Upper lobe of left lung (tissue), 6 donors: ENCODE results near the gene TTC7B. TPM values are rescaled to one million over a fixed set of nuclear protein-coding genes. Genes with fewer than 3 reads are reported as not detected.

Source experiments
- ATAC-seq, 2 donors: fragments of 200-7000 bp; cut with Tn5 transposase; one replicate each; pipeline ENCODE4 v1.9.1; 2022; ENCODE audit warnings: mild to moderate bottlenecking in 2 of 2, moderate library complexity in 2 of 2; ENCODE audit not compliant: low FRiP score in 2 of 2
- DNase-seq, 2 donors: peaks; one replicate each; pipeline ENCODE4 v3.0.0-alpha.2; 2019 to 2020
- H3K27ac ChIP-seq, 4 donors: fragments of 200-600 bp; sonication (generic); one replicate each; pipeline ENCODE4 v1.5.1; 2016 to 2019
- H3K27me3 ChIP-seq, 4 donors: fragments of 200-600 bp; sonication (generic); one replicate each; pipeline ENCODE4 v1.5.1; 2017 to 2019
- H3K36me3 ChIP-seq, 4 donors: fragments of 200-600 bp; sonication (generic); one replicate each; pipeline ENCODE4 v1.5.1; 2016 to 2019
- H3K4me1 ChIP-seq, 4 donors: fragments of 200-600 bp; sonication (generic); one replicate each; pipeline ENCODE4 v1.5.1; 2018 to 2019
- H3K4me3 ChIP-seq, 4 donors: fragments of 200-600 bp; sonication (generic); one replicate each; pipeline ENCODE4 v1.5.1; 2017 to 2019; ENCODE audit warnings: mild to moderate bottlenecking in 2 of 4, moderate library complexity in 1 of 4
- H3K9me3 ChIP-seq, 4 donors: fragments of 200-600 bp; sonication (generic); one replicate each; pipeline ENCODE4 v1.5.1; 2018 to 2019
- CTCF ChIP-seq, 6 experiments: fragments of 450-650 bp in 4 of 6; fragments of 200-600 bp in 2 of 6; sonication (generic) in 2 of 6; IDR thresholded peaks; one replicate each; pipeline ENCODE4 v1.5.1; 2016 to 2019; ENCODE audit warnings: antibody characterized with exemption in 6 of 6
- EP300 ChIP-seq, 4 donors: sonication (generic); formaldehyde crosslinking; IDR thresholded peaks; one replicate each; pipeline ENCODE4 v1.5.1; 2017; ENCODE audit warnings: antibody characterized with exemption in 4 of 4, control low read depth in 2 of 4
- POLR2A ChIP-seq, 4 donors: fragments of 450-650 bp; IDR thresholded peaks; one replicate each; pipeline ENCODE4 v1.5.1; 2016 to 2017; ENCODE audit warnings: antibody characterized with exemption in 4 of 4, mild to moderate bottlenecking in 2 of 4
- POLR2AphosphoS5 ChIP-seq, 2 donors: sonication (generic); formaldehyde crosslinking; IDR thresholded peaks; one replicate each; pipeline ENCODE4 v1.5.1; 2017; ENCODE audit warnings: antibody characterized with exemption in 2 of 2
- WGBS, 2 donors: methylation state at CpG; one replicate each; pipeline ENCODE4 v1.1.5; 2017 to 2018; 5-methylcytosine and 5-hydroxymethylcytosine counted together
- total RNA-seq, 6 donors: library from RNA; depleted of rRNA in 4 of 6; stranded (reverse); fragments of >200 nt in 4 of 6; gene quantifications; one replicate each; pipeline versions ENCODE4 v1.1.0 to v1.2.1, GENCODE V29; 2016 to 2021
- donor health status: DM: no; HTN: no; CAD: no; lungs with moderate emphysema.
- donor health status: DM: no; HTN: yes; CAD: no; lungs with severe emphysema.

TTC7B gene
- total RNA-seq, 6 donors from 2014 or later = 13.5 to 87.3 (median 37.5) TPM

- ATAC-seq (no peak), DNase-seq (peak; percentile 51 to 64)
- no peaks in the 10 kb centered on the region for H3K36me3 ChIP-seq
- TF ChIP-seq POLR2A (IDR thresholded peaks at IDR 0.05) (no peak), EP300 (IDR thresholded peaks at IDR 0.05) (no peak), POLR2AphosphoS5 (IDR thresholded peaks at IDR 0.05) (no peak), CTCF (IDR thresholded peaks at IDR 0.05) (no peak)
- WGBS, 2 donors = 63 to 72% methylated on average over 9 of the region's 9 CpGs
- no peaks in the 10 kb centered on the region for H3K27me3 ChIP-seq
- no peaks in the 10 kb centered on the region for H3K9me3 ChIP-seq
- H3K4me1 ChIP-seq = peaks cover 8 to 31% (median 26%) of the 10 kb centered on the region in 4 donors
- H3K27ac ChIP-seq = no peak overlapping the region
- no peak overlapping the region for H3K4me3 ChIP-seq
These were observed 306.1 kb downstream of the TTC7B start for GRCh38 chr14:90510159-90510558.

- no peak for DNase-seq
- no peak for ATAC-seq
- WGBS, 2 donors = 57 to 66% methylated on average over 5 of the region's 5 CpGs
- Histone ChIP-seq H3K27me3 (no peaks in the 10 kb centered on the region), H3K36me3 (no peaks in the 10 kb centered on the region), H3K9me3 (no peaks in the 10 kb centered on the region), H3K27ac (no peak overlapping the region), H3K4me1 (peaks cover 8 to 31% (median 26%) of the 10 kb centered on the region in 4 donors), H3K4me3 (no peak overlapping the region)
- TF ChIP-seq EP300 (IDR thresholded peaks at IDR 0.05) = no peak
- TF ChIP-seq POLR2A (IDR thresholded peaks at IDR 0.05) = no peak
- TF ChIP-seq POLR2AphosphoS5 (IDR thresholded peaks at IDR 0.05) = no peak
- no peak for TF ChIP-seq CTCF (IDR thresholded peaks at IDR 0.05)
These were observed 306.8 kb downstream of the TTC7B start for GRCh38 chr14:90509403-90509802.

GRCh38 chr14:90508536-90509254, 307.5 kb downstream of the TTC7B start:
- H3K9me3 ChIP-seq = no peaks in the 10 kb centered on the region
- WGBS, 2 donors = 34 to 47% methylated on average over 19 to 21 of the region's 21 CpGs
- no peak overlapping the region for H3K4me3 ChIP-seq
- no peak for ATAC-seq
- no peaks in the 10 kb centered on the region for H3K27me3 ChIP-seq
- peaks cover 6 to 26% (median 22%) of the 10 kb centered on the region in 4 donors for H3K4me1 ChIP-seq
- TF ChIP-seq POLR2AphosphoS5 (IDR thresholded peaks at IDR 0.05) (no peak), EP300 (IDR thresholded peaks at IDR 0.05) (no peak), POLR2A (IDR thresholded peaks at IDR 0.05) (no peak), CTCF (IDR thresholded peaks at IDR 0.05) (no peak)
- peak in 1 of 2 donors; percentile 72 for DNase-seq
- H3K36me3 ChIP-seq = no peaks in the 10 kb centered on the region
- no peak overlapping the region for H3K27ac ChIP-seq

GRCh38 chr14:90508036-90508435, 308.2 kb downstream of the TTC7B start:
- H3K4me3 ChIP-seq = no peak overlapping the region
- H3K4me1 ChIP-seq = peaks cover 0 to 23% (median 15%) of the 10 kb centered on the region in 4 donors
- H3K27me3 ChIP-seq = no peaks in the 10 kb centered on the region
- H3K27ac ChIP-seq = no peak overlapping the region
- 86 to 88% methylated on average over 9 of the region's 9 CpGs for WGBS, 2 donors
- no peaks in the 10 kb centered on the region for H3K36me3 ChIP-seq
- no peaks in the 10 kb centered on the region for H3K9me3 ChIP-seq
- DNase-seq (no peak), ATAC-seq (no peak)
- TF ChIP-seq POLR2A (IDR thresholded peaks at IDR 0.05) (no peak), CTCF (IDR thresholded peaks at IDR 0.05) (no peak), POLR2AphosphoS5 (IDR thresholded peaks at IDR 0.05) (no peak), EP300 (IDR thresholded peaks at IDR 0.05) (no peak)

- 96% methylated on average over 7 of the region's 7 CpGs for WGBS, 2 donors
- TF ChIP-seq EP300 (IDR thresholded peaks at IDR 0.05) = no peak
- TF ChIP-seq POLR2AphosphoS5 (IDR thresholded peaks at IDR 0.05) = no peak
- no peak for TF ChIP-seq POLR2A (IDR thresholded peaks at IDR 0.05)
- TF ChIP-seq CTCF (IDR thresholded peaks at IDR 0.05) = no peak
- no peak for DNase-seq
- no peak overlapping the region for H3K27ac ChIP-seq
- H3K4me3 ChIP-seq = no peak overlapping the region
- H3K36me3 ChIP-seq = no peaks in the 10 kb centered on the region
- no peaks in the 10 kb centered on the region for H3K27me3 ChIP-seq
- no peak for ATAC-seq
- H3K4me1 ChIP-seq = peaks cover 0 to 16% (median 9%) of the 10 kb centered on the region in 4 donors
- H3K9me3 ChIP-seq = no peaks in the 10 kb centered on the region
These were observed 308.8 kb downstream of the TTC7B start for GRCh38 chr14:90507428-90507827.
